Uterus (tissue), 4 donors: ENCODE data around the gene GLT8D2. TPM values are rescaled to one million over a fixed set of nuclear protein-coding genes. Genes with fewer than 3 reads are reported as not detected.

Source experiments
- DNase-seq, 2 donors: peaks; one replicate each; pipeline ENCODE4 v3.0.0-alpha.2; 2019 to 2020
- H3K27ac ChIP-seq, 2 donors: fragments of 200-600 bp; sonication (generic); 1 replicate in 1 of 2; 2 replicates in 1 of 2; pipeline ENCODE4 v1.5.1; 2016 to 2018
- H3K27me3 ChIP-seq, 2 donors: fragments of 200-600 bp; sonication (generic); one replicate each; pipeline ENCODE4 v1.5.1; 2018 to 2019; ENCODE audit warnings: control low read depth in 1 of 2
- H3K36me3 ChIP-seq, 2 donors: fragments of 200-600 bp; sonication (generic); one replicate each; pipeline ENCODE4 v1.5.1; 2019; ENCODE audit warnings: control low read depth in 1 of 2
- H3K4me1 ChIP-seq, 2 donors: fragments of 200-600 bp; sonication (generic); one replicate each; pipeline ENCODE4 v1.5.1; 2018 to 2019; ENCODE audit warnings: control low read depth in 1 of 2
- H3K4me3 ChIP-seq, 2 donors: fragments of 200-600 bp; sonication (generic); 1 replicate in 1 of 2; 2 replicates in 1 of 2; pipeline ENCODE4 v1.5.1; 2018 to 2019; ENCODE audit warnings: mild to moderate bottlenecking in 1 of 2
- H3K9me3 ChIP-seq, 2 donors: fragments of 200-600 bp; sonication (generic); one replicate each; pipeline ENCODE4 v1.5.1; 2019; ENCODE audit warnings: control low read depth in 1 of 2
- POLR2A ChIP-seq, 2 donors: fragments of 450-650 bp; IDR thresholded peaks; one replicate each; pipeline ENCODE4 v1.6.1; 2016; ENCODE audit warnings: antibody characterized with exemption in 2 of 2, mild to moderate bottlenecking in 1 of 2, moderate library complexity in 1 of 2
- intact Hi-C: fragments of 100-400 bp; cut with DNase I; formaldehyde crosslinking; loops from one replicate; pipeline ENCODE4 v1.15.1; 2023; ENCODE audit warnings: low total_unique reads
- total RNA-seq, 4 donors: library from RNA; depleted of rRNA in 3 of 4; stranded (reverse); fragments of >200 nt in 3 of 4; gene quantifications; one replicate each; pipeline versions ENCODE4 v1.1.0 to v1.2.4, GENCODE V29; 2014 to 2023
- TF ChIP-seq, protein P1 (sequence below), 4 experiments: fragments of 200-600 bp in 2 of 4; fragments of 450-650 bp in 2 of 4; sonication (generic) in 2 of 4; IDR thresholded peaks; one replicate each; pipeline ENCODE4 v1.5.1; 2016 to 2019; ENCODE audit warnings: antibody characterized with exemption in 4 of 4, mild to moderate bottlenecking in 2 of 4, moderate library complexity in 1 of 4
- donor health status: DM: yes; HTN: yes; CAD: no.

GLT8D2 gene
- total RNA-seq, 4 donors from 2014 or later, result 2.6 to 93.0 (median 17.7) TPM

DNA sequence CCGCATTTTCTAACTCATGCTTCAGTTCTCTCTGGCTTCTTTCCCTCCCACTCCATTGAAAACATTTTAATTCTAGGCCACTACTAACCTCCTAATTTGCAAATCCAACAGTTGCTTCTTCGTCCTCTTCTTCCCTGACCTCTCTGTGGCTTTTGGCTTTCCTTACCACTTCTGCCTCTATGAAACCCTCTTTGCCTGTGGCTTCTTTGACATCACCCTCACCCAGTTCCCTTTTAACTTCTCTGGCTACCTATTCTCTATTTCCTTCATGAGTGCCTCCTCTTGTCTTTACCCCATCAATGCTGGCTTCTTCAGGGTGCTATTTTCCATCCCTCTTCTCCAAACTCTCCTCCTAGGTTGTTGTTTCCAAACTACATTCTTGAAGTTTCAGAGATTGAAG, 10.0 kb upstream of the GLT8D2 start:
- Histone ChIP-seq H3K4me1 (no peaks in the 10 kb centered on the region), H3K36me3 (no peaks in the 10 kb centered on the region), H3K27me3 (no peaks in the 10 kb centered on the region), H3K27ac (no peak overlapping the region), H3K9me3 (no peaks in the 10 kb centered on the region), H3K4me3 (no peak overlapping the region)
- intact Hi-C loops, result loop anchor here (5.0 kb wide), 1 partner anchor 93 kb away; the partner anchor contains the start of gene TDG
- DNase-seq, result no peak
- TF ChIP-seq, protein P1, sequence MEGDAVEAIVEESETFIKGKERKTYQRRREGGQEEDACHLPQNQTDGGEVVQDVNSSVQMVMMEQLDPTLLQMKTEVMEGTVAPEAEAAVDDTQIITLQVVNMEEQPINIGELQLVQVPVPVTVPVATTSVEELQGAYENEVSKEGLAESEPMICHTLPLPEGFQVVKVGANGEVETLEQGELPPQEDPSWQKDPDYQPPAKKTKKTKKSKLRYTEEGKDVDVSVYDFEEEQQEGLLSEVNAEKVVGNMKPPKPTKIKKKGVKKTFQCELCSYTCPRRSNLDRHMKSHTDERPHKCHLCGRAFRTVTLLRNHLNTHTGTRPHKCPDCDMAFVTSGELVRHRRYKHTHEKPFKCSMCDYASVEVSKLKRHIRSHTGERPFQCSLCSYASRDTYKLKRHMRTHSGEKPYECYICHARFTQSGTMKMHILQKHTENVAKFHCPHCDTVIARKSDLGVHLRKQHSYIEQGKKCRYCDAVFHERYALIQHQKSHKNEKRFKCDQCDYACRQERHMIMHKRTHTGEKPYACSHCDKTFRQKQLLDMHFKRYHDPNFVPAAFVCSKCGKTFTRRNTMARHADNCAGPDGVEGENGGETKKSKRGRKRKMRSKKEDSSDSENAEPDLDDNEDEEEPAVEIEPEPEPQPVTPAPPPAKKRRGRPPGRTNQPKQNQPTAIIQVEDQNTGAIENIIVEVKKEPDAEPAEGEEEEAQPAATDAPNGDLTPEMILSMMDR (IDR thresholded peaks at IDR 0.05), result no peak

DNA sequence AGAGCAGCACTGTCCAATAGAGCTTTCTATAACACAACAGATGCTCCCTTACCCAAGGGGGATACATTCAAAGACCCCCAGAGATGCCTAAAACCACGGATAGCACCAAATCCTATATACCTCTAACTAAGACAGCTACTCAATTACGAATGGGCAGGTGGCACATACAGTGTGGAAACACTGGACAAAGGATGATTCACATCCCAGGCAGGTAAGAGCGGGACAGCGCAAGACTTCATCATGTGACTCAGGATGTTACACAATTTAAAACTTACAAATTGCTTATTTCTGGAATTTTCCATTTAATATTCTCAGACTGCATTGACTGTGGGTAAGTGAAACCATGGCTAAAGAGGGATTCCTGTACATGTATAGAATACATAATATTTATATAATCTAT, 8.8 kb upstream of the GLT8D2 start:
- H3K4me1 ChIP-seq, result no peaks in the 10 kb centered on the region
- H3K36me3 ChIP-seq, result no peaks in the 10 kb centered on the region
- TF ChIP-seq, protein P1 (IDR thresholded peaks at IDR 0.05), result no peak
- no peak for TF ChIP-seq POLR2A (IDR thresholded peaks at IDR 0.05)
- intact Hi-C loops, result loop anchor here (5.0 kb wide), 1 partner anchor 92 kb away; the partner anchor contains the start of gene TDG
- H3K4me3 ChIP-seq, result no peak overlapping the region
- no peak for DNase-seq
- no peaks in the 10 kb centered on the region for H3K9me3 ChIP-seq
- no peak overlapping the region for H3K27ac ChIP-seq
- H3K27me3 ChIP-seq, result no peaks in the 10 kb centered on the region

DNA sequence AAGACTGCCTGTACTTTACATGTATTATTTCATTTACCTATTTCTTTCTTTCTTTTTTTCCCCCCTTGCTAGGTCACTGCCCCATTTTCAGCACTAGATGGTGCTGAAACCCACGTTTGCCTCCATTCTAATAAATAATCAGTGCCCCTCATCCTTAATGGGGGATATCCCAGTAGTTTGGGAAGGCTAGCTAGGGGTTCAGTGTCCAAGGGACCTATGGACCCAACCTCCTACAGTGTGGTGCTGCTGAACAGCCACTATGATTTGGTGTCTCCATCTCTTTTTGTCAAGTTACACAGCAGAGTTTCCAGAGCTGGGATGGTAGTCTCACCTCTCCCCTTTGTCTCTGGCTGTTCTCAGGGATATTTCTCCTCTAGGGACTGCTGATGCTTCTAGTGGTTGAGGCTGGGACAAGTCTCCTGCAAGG, 7.8 kb upstream of the GLT8D2 start:
- Histone ChIP-seq H3K36me3 (no peaks in the 10 kb centered on the region), H3K27me3 (no peaks in the 10 kb centered on the region), H3K9me3 (no peaks in the 10 kb centered on the region), H3K4me1 (no peaks in the 10 kb centered on the region), H3K4me3 (no peak overlapping the region), H3K27ac (no peak overlapping the region)
- intact Hi-C loops, result loop anchor here (5.0 kb wide), 1 partner anchor 90 kb away; the partner anchor contains the start of gene TDG
- DNase-seq, result no peak
- TF ChIP-seq POLR2A (IDR thresholded peaks at IDR 0.05), result no peak
- TF ChIP-seq, protein P1 (IDR thresholded peaks at IDR 0.05), result peak in 3 of 4 experiments; percentile 21 to 44 (median 34)

DNA sequence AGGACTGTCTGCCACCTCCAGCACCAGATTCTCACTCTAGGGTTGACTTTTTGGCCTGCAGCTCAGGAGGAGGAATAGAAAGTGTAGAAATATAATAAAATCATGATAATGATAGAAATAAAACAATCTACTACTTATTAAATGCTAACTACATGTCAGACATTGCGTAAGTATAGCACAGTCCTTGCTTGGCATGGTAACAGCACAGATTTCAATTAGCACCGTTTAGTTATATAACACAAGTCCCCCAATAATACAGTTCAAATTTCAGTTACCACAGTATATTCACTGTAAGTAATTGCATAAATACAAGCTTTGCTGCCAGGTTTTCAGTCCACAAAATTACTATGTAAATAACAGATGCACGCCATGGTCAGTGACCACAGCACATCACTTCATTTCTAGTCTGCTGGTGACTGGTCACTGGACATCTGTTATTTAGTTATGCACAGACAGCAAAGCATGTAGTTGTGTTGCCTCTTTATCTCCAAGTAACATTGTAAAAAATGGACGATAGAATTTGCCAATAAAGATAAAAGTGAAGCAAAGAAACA, 6.5 kb upstream of the GLT8D2 start:
- peak overlapping the region in 1 of 2 donors; percentile 68 for H3K27ac ChIP-seq
- H3K36me3 ChIP-seq, result no peaks in the 10 kb centered on the region
- H3K4me3 ChIP-seq, result no peak overlapping the region
- H3K27me3 ChIP-seq, result no peaks in the 10 kb centered on the region
- no peak for DNase-seq
- H3K9me3 ChIP-seq, result no peaks in the 10 kb centered on the region
- intact Hi-C loops, result loop anchor here (5.0 kb wide), 1 partner anchor 89 kb away; the partner anchor contains the start of gene TDG
- TF ChIP-seq, protein P1 (IDR thresholded peaks at IDR 0.05), result no peak
- TF ChIP-seq POLR2A (IDR thresholded peaks at IDR 0.05), result no peak
- no peaks in the 10 kb centered on the region for H3K4me1 ChIP-seq

DNA sequence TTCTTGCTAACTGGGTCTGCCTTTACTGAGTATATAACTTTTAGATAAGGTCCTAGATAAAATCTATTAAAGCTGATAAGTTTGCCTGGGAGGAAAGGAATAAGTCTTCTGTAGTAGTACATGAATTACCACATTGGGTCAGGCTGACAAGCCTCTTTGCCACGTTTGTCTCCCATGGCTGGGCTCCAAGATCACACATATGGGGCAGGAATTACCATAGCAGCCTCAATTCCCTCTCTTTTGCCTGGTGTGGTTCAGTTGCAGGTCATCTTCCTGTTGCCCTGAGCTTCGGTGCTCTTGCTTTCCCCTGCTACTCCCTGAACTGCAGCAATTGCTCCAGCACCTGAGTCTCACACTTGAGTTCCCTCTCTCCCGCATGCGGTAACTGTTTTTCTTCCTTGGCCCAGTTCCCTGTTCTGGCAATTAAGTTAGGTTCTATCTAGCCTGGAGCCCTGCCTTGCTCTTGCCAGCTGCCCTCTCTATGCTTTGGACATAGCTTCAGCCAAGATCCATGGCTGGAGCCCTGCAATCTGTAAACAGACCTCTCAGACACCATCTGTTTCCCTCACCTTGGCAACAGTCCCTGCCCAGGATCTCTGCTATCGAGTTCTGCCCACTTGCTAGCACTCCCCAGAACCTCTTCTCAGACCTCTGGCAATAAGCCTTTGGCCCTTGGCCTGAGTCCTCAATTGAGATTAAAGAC, 5.8 kb upstream of the GLT8D2 start:
- intact Hi-C loops, result loop anchor here (5.0 kb wide), 1 partner anchor 89 kb away; the partner anchor contains the start of gene TDG
- TF ChIP-seq, protein P1 (IDR thresholded peaks at IDR 0.05), result no peak
- no peak for TF ChIP-seq POLR2A (IDR thresholded peaks at IDR 0.05)
- peak; percentile 49 to 79 for DNase-seq

More for the DNA sequence above, 5.8 kb upstream of the GLT8D2 start:
- no peaks in the 10 kb centered on the region for H3K27me3 ChIP-seq
- no peak overlapping the region for H3K4me3 ChIP-seq
- H3K36me3 ChIP-seq, result no peaks in the 10 kb centered on the region
- H3K4me1 ChIP-seq, result no peaks in the 10 kb centered on the region
- H3K9me3 ChIP-seq, result no peaks in the 10 kb centered on the region
- H3K27ac ChIP-seq, result peak overlapping the region in 1 of 2 donors; percentile 68
